Transverse colon (tissue), 3 donors: Measurements from ENCODE around the gene AP1B1.

Experiments
- CTCF ChIP-seq, 5 experiments: fragments of 200-600 bp in 3 of 5; fragments of 450-650 bp in 2 of 5; sonication (generic) in 3 of 5; IDR thresholded peaks; 1 replicate in 2 of 5; 2 replicates in 3 of 5; pipeline ENCODE4 v1.5.1; 2016 to 2017; ENCODE audit warnings: antibody characterized with exemption in 5 of 5, inconsistent platforms in 3 of 5, mild to moderate bottlenecking in 2 of 5, moderate library complexity in 1 of 5
- EP300 ChIP-seq: sonication (generic); formaldehyde crosslinking; IDR thresholded peaks from one replicate; pipeline ENCODE4 v1.6.1; 2017; ENCODE audit warnings: antibody characterized with exemption, low read depth
- POLR2A ChIP-seq: fragments of 450-650 bp; IDR thresholded peaks from one replicate; pipeline ENCODE4 v1.6.1; 2016; ENCODE audit warnings: antibody characterized with exemption, mild to moderate bottlenecking, moderate library complexity

- TF ChIP-seq CTCF (IDR thresholded peaks at IDR 0.05) (no peak), POLR2A (no peak), EP300 (no peak)
Measured at GRCh38 chr22:29340566-29340965, 47.8 kb downstream of the AP1B1 start.
